HepG2 (cell line): ENCODE measurements around the gene KLF16.

ENCODE experiments used
- CTCF ChIP-seq: sonication (generic); formaldehyde crosslinking; IDR thresholded peaks from 2 replicates; pipeline ENCODE4 v1.5.0; 2020; ENCODE audit warnings: mild to moderate bottlenecking, missing genetic modification reagents, moderate library complexity
- NR2F2 ChIP-seq: IDR thresholded peaks from 2 replicates; pipeline ENCODE4 v1.6.1; 2012; ENCODE audit warnings: low read depth, inconsistent platforms, borderline replicate concordance
- POLR2A ChIP-seq, 2 experiments: IDR thresholded peaks; 2 replicates each; pipeline ENCODE4 v1.6.1; 2011; ENCODE audit warnings: low read depth in 2 of 2, low read length in 2 of 2, mild to moderate bottlenecking in 1 of 2, moderate library complexity in 1 of 2; ENCODE audit not compliant: insufficient read depth in 1 of 2
- TCF12 ChIP-seq, 2 experiments: fragments of 450-650 bp in 1 of 2; sonication (generic) in 1 of 2; formaldehyde crosslinking in 1 of 2; IDR thresholded peaks; 2 replicates each; pipeline versions ENCODE4 v1.6.1 to v1.8.0; 2017 to 2022; ENCODE audit warnings: antibody characterized with exemption in 1 of 2, mild to moderate bottlenecking in 1 of 2, missing genetic modification reagents in 1 of 2, moderate library complexity in 1 of 2
- U2AF1 ChIP-seq: fragments of 200-400 bp; formaldehyde crosslinking; optimal IDR thresholded peaks from 2 replicates; pipeline ENCODE3; 2017; ENCODE audit warnings: mild to moderate bottlenecking, low read depth, low read length
- ZBTB34 ChIP-seq: sonication (generic); formaldehyde crosslinking; IDR thresholded peaks from 2 replicates; pipeline ENCODE4 v1.8.0; 2022; ENCODE audit warnings: mild to moderate bottlenecking, missing genetic modification reagents
- ZNF121 ChIP-seq: sonication (generic); formaldehyde crosslinking; IDR thresholded peaks from 2 replicates; pipeline ENCODE4 v1.5.0; 2020; ENCODE audit warnings: mild to moderate bottlenecking, missing genetic modification reagents
- ZNF207 ChIP-seq: fragments of 450-650 bp; IDR thresholded peaks from 2 replicates; pipeline ENCODE4 v1.6.1; 2016; ENCODE audit warnings: antibody characterized with exemption, borderline replicate concordance

- no peak for TF ChIP-seq ZBTB34 (CRISPR knock-in tag)
- TF ChIP-seq POLR2A (IDR thresholded peaks at IDR 0.05; ENCODE audit: insufficient read depth in 1 of 2, low read depth in 2 of 2, low read length in 2 of 2): no peak
- no peak for TF ChIP-seq U2AF1
- no peak for TF ChIP-seq CTCF (CRISPR knock-in tag)
- TF ChIP-seq NR2F2: no peak
- no peak for TF ChIP-seq TCF12 (IDR thresholded peaks at IDR 0.05)
- no peak for TF ChIP-seq TCF12 (CRISPR knock-in tag; IDR thresholded peaks at IDR 0.05)
- TF ChIP-seq ZNF121 (CRISPR knock-in tag): no peak
- TF ChIP-seq ZNF207: no peak
Measured at GRCh38 chr19:1910177-1910576, 46.8 kb upstream of the KLF16 start.
